Stimulated activated CD4-positive, alpha-beta T cell treated with anti-CD3 and anti-CD28 coated beads, Interleukin-4, amount 100 ng/mL, for 1 hour (primary cell): ENCODE data around the gene NXNL2.
A peak's percentile ranks its signal among the peaks of the same experiment; 100 is the strongest.

ENCODE experiments used
- DNase-seq: peaks from one replicate; pipeline ENCODE4 v3.0.0-alpha.2; 2020

Gene NXNL2

DNA sequence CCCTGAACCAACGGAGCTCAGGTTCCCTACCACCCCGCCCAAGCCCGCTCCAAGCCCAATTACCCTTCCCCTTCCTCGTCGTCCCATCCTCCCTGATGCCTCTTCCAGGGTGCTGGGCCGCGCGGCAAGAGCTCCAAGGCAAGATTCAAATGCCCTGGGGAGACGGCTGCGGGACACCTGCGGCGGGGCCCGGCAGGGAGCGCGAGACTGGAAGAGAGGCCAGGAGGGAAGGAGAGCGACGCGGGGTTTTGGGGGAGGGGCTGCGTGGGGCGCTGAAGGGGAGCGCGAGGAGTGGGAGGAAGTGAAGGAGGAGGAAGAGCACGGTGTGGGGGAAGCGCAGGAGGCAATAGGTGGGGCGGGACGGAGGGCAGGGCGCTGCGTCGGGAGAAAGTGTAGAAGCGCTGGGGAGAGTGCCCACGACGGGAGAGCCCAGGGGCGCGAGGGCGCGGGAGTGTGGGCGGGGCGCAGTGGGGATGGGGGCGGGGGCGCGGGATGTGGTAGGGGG lies 975 bp upstream of the NXNL2 start:
- DNase-seq = peak; percentile 4

DNA sequence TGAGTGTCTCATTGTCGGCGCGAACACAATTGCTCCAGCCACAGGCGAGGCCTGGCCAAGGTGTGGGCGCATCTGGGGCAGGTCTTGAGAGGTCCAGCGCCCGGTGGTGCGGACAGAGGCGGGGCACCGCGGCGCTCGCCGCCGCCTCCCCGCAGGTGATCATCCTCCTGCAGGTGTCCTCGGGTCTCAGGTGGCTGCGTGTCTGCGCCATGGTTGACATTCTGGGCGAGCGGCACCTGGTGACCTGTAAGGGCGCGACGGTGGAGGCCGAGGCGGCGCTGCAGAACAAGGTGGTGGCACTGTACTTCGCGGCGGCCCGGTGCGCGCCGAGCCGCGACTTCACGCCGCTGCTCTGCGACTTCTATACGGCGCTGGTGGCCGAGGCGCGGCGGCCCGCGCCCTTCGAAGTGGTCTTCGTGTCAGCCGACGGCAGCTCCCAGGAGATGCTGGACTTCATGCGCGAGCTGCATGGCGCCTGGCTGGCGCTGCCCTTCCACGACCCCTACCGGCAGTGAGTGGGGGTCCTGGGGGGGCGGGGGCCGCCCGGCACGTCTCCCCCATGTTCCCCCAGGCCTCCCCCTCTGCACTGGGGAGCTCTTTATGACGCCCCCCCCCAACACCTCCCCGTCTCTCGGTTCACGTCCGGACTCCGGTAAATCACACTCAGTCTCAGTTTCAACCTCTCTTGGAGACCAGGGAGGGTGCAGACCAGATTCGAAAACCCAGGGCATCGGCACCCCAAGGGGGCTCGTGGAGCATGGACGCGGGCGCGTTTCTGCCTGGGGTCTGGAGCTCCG lies 446 bp downstream of the NXNL2 start:
- peak; percentile 19 for DNase-seq

DNA sequence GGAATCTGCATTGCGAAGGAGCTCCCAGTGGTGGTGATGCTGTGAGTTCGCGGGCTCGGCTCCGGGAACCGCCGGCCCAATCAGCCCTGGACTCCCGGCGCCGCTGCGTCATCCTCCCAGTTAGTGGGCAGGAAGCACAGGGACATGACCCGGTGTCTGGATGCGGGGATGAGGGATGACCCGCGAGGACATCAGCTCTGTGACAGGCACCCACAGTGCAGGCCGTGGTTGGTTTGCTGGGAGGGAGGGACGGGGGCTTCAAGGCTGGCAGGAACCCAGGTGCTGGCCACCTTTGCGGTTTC lies 996 bp downstream of the NXNL2 start:
- peak; percentile 4 for DNase-seq

DNA sequence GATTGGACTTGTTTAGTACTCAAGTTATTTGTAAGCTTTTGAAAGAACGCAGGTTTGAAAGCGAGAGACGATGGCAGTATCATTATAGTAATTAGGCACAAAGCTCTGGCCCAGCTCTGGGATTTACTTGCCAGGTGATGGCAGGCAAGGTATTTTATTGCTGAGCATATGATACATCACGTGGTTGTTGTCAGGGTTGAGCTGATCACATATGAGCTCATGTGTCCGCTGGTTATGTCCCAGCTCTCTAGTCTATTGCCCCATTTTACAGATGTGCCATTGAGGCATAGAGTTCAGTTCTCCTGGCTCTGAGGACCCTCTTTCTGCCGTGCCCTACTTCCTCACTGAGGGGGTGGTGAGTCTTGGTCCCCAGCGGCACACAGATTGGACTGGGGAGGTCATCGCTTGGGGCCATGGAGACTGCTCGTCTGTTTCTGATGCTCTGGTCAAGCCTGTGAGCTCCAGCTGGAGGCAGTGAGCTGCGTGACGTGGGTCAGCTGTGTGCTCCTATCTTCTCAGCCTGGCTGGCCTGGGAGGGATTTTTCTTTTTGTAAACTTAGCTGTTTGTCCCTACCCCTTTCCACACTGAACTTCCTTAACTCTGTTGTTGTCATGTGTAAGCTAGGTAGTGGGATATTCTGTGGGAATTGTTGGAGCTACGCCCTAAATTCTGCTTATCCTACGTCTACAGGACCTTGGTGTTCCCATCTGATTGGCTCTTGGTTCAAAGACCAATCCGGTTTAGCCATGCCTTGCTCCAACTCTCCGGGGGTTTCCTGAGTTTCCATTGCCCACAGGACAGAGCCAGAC lies 2.2 kb downstream of the NXNL2 start:
- DNase-seq = no peak

DNA sequence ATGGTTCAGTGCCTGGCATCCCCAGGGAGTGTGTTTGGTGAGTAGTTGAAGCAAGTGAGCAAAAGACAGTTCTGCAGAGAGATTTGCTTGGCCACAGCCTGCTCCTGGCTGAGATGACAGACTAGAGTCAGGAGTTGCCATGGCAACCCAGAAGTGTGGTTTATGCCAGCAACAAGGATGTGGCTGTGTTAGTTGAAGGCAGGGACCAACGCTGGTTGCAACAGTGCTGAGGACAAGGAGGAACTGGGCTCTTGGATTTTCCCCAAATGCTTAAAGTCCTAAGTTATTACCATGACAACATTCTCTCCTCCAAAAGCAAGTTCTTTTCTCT lies 2.7 kb downstream of the NXNL2 start:
- no peak for DNase-seq

DNA sequence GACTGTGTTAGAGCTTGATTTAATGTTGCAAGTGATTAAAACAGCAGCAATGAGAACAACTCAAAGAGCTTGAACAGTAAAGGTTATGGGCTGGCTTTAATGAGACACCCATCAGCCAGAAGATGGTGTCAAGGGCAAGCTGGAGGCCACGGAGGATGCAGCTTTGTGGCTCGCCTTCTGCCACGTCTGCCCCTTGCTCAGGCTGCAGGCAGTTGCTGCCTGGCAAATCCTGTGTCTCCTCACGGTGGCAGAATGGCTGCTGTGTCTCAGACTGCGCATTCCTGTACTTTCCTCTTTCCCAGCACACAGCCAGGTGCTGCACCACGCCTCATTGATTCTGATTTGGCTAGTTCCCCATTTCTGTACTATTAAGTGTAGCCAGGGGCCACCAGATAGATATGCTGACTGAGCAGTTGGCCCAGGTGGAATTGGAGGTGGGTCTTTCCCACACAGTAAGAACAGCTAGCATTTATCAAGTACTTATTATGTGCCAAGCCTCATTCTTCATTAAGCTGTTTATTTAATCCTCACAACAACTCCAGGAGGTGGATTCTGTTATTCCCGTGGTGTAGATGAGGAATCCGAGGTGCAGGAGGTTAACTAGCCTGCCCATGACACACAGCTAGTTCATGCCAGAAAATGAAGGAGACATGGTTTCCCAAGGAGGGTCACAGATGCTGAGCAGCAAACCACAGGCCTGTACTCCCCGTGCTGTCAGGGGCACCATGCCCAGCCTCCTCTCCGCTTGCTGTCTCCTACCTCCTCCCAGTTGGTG lies 3.5 kb downstream of the NXNL2 start:
- no peak for DNase-seq

DNA sequence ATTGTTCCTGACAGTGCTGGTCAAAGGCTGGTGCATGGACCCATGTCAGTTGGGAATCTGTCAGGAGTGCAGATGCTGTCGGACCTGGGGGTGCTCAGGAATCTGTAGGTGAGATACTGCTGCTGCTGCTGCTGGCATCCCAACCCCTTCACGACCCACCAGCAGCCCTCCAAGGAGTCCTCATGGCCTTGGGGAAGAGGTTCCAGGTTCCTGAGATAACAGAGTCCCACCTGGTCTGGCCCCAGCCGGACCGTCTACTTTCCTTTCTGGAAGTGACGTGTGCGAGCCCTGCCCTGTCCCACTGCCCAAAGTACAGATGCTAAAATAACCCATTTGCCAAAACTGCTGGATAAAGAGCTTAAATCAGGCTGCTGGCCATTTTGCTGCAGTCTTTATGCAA lies 4.3 kb downstream of the NXNL2 start:
- no peak for DNase-seq

DNA sequence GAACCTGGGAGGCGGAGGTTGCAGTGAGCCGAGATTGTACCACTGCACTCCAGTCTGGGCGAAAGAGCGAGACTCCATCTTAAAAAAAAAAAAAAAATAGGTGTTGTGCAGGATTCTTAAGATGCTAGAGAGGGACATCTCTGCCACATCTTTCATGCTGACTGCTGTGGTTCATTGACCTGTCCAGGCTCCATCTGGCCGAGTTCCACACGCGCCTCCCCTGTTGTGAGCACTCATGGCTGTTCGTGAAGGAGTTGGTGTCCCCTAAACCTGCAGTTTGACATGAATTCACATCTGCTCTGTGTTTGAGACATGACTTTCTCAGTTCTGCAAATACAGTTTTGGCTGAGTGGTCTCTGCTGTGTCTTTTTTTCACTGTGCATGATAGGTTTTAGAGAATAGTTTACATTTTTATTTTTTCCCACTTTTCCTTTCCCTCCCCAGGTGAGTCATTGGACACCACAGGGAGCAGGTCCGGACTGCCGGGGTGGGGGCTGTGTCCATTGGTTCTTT lies 5.3 kb downstream of the NXNL2 start:
- no peak for DNase-seq

DNA sequence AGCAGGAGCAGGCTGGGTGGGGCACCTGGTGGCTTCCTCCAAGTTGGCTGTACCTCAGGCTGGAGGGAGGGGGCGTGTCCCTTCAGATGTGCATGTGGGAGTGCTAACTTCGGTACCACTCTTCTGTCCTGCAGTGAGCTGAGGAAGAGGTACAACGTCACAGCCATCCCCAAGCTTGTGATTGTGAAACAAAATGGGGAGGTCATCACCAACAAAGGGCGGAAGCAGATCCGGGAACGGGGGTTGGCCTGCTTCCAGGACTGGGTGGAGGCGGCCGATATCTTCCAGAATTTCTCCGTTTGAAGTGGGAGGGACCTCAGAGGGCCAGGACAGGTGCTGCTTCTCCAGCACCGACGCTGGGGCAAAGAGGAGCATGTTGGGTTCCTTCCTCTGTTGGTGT lies 9.3 kb downstream of the NXNL2 start:
- no peak for DNase-seq

DNA sequence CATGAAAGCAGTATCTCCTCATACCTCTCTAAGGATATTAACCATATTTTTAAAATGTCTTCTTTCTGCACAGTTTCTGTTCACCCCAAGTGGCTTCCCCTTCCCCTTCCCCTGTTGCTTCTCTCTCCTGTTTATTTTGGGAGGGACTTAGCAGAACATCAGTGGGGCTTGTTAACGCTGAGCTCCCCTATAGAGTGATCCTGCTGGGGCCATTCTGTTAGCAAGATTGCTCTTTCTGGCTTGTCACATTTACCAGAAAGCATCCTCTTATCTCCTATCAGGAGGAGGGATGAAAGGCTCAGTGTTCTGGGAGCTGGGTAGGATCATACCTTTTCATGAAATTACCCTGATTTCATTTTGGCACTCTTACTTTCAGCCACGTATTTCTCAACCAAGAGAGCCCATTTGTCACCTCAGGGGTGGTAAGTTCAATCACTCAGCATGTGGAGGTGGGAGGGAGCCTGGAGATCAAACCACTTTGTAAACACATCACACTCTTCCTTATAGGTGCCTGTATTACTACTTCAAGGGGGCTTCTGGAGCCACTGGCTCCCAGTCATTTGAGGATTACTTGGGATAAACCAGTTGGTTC lies 16.7 kb downstream of the NXNL2 start:
- no peak for DNase-seq

DNA sequence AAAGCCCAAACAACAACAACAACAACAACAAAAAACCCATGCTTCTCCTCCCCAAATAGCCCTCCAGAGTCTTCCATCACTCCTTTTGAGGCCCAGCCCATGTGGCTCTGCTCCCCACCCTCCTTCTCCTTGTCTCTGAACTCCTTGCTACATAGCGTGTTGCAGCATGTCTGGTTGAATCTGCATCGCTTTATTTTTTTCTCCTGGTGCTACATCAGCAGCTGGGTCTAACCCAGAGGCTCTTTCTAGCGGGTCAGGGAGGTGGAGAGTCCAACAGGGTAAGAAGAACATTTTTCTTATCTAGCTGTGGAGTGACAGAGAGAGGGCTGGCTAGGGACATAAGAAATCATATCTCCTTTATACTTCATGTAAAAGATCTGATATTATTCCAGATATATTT lies 18.4 kb downstream of the NXNL2 start:
- no peak for DNase-seq

DNA sequence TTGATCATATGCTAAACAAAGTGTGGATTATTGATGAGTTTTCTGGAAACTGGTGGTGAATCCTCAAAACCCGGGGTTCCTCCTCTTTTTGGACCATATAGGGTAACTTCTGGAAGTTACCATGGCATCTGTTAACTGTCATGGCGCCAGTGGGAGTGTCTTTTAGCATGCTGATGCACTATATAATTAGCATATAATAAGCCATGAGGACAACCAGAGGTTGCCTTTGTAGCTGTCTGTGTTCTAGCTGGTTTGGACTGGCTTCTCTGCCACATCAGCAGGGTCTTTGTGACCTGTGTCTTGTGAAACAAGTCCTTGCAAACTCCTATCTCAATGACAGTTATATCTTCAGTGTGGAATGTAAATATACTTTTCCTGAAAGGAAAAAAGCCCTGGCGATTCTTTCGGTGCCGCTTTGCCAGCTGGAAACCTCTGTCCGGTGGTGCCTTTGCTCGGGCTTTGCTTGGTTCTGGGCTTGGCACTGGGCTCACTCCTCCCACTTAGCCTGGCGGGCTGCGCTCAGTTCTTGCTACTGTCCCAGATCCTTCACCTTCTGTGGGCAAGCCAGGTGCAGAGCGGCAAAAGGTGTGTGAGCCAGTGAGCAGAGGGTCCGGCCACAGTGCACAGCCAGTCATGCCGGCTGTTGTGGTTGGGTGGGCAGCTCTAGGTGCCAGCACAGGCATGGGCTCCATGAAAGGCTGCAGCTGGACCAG lies 20.4 kb downstream of the NXNL2 start:
- DNase-seq = no peak

DNA sequence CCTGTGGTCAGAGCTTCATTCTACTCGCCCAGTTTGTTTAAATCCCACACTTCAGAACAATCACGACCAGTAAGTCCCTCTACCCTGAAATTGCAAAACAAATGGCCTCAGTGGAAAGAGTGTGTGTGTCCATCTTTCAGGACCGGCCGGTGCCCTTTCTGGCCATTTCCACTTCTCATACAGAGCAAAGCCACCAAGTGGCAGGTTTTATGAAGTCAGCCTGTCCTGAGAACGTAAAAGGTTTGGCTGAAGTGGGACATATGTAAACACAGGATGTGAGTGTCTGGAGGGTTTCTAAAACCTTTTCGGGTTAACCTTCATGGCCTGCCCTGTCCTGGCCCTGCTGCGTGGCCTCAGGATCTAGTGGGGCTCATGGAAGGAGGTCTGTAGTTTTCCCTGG lies 24.7 kb downstream of the NXNL2 start:
- no peak for DNase-seq

DNA sequence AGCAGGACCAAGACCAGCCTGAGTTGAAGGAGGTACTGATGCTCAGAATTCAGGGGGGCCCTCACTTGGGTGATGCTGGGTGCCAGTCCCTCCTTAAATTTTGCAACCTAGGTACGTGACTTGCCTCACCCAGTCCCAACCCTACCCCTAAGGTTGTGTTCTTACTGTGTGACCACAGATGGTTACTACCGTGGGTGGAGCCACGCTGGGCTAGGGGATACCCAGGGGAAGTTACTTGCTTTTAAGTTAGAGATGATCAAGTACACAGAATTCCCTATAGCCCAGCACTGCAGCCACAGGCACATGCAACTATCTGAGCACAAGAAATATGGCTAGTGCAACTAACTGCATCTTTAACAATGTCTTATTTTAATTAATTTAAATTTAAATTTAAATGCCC lies 32.9 kb downstream of the NXNL2 start:
- DNase-seq = no peak

DNA sequence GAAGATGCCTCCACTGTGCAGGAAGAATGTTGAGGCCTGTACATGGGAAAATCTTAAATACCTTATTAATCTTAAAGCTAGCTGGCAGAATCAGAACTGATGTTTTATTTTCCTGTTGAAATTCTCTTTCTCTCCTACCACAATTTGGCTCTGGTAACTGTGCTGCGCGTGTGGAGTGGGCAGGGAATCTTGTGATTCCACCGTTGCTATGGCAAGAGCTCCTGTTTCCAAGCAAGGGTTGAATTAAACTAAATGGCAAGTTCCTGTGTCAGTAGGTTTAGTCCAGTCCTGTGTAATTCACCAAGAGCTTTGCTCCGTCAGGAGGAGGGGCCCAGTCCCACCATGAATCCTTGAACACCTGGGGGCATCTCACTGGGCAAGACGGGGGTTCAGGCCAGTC lies 36.4 kb downstream of the NXNL2 start:
- DNase-seq = no peak

DNA sequence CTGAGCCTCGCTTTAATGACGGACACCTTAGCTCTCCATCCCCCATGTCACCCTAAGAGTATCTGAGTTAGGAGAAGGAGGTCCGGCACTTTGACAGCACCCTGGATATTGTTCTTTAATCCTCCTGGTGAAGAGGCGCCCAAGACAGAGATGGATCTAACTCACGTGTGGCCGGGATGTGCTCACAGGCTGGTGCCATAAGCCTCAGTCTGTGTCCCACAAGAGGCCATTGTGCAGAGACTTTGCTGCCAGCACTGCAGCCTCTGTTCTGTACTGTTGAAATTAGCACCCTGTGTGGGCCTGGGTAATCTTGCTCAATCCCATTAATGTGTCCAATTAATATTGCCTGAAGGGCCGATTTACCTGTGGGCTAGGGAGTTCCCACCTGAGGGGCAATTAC lies 37.7 kb downstream of the NXNL2 start:
- no peak for DNase-seq

DNA sequence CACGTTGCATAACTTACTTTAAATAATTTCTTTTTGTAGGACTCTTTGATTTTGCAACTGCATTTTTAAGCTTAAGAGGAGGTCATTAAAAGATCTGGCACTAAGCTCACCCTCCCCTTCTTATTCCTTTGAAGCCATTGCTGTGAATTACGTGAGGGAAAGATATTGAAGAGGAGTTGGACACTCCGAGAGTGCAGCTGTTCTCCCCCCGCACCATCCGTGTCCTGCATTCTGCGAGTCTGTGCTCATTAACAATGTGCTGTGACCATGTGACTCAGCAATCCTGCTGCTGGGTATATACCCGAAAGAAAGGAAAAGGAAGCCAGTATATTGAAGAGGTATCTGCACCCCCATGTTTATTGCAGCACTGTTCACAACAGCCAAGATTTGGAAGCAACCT lies 40.0 kb downstream of the NXNL2 start:
- DNase-seq = no peak

DNA sequence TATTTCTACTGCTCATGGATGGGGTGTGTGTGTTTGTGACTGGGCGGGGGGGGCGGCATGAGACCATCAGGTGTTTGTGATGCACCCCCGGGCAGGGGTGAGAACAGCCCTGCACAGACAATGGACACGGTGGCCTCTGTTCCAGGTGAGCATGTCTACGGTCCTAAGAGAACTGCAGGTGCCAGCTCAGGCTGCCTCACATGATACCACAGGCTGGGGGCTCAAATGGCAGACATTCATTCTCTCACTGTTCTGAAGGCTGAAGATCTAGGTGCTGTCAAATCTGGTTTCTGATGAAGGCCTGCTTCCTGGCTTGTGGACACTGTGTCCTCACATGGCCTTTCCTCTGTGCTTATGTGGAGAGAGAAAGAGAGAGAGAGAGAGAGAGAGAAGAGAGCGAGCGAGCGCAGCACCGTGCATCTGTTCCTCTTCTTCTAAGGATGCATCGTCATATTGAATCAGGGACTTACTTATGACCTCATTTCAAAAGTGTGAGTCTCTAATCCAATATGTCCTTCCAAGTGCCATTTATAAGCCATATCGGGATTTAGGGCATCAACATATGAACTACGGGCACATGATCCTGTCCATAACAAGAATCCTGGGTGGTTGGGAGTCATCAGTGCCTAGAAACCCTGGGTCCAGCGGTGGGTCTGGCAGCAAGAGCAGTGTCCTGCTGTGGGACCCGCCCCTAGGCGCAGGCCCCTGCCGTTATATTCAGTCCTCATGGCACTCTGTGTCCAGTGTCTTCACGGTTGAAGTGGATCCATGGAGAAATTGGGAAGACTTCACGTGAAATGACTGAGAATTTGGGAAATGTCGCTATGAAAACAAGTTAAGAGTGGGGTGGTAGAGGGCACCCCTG lies 42.5 kb downstream of the NXNL2 start:
- no peak for DNase-seq

DNA sequence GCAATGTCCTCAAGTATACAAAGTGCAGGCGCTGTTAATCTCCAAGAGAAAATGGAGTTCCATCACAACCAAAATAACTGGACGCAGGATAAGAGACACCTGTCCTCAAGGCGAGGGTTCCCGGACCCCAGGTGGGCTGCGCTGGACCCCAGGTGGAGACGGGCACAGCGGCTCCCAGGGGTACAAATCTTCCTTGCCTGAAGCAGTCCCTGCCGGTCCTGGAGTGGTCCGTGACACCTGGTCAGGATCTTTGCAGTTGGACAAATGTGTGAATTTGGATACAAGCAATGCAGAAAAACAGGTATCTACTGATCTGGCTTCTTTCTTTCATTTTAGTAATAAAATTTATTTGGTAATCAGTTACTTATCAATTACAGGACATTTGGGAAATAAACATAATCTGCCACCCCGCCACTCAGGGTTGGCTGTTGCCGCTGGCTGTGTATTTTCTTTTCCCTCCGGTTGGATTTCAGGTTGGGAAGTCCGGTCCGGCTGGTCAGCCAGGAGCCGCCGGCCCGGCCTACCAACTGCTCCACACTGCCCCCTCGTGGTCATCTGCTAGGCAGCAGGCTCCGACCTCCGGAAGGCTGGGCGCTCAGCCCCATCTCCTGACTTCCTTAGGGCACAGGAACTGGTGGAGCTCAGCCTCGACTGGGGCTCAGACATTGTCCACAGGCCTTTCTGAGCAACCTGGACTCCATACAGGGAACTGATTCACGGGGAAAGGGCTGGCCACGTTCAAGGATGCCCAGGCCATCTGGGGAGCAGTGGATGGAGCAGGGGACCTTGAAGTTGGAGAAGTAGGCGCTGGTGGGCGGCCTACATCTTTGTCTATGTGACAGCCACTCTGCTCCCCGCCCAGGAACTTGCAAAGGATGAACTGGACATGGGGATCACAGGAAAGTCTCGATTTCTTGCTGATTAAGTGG lies 43.4 kb downstream of the NXNL2 start:
- peak; percentile 68 for DNase-seq

DNA sequence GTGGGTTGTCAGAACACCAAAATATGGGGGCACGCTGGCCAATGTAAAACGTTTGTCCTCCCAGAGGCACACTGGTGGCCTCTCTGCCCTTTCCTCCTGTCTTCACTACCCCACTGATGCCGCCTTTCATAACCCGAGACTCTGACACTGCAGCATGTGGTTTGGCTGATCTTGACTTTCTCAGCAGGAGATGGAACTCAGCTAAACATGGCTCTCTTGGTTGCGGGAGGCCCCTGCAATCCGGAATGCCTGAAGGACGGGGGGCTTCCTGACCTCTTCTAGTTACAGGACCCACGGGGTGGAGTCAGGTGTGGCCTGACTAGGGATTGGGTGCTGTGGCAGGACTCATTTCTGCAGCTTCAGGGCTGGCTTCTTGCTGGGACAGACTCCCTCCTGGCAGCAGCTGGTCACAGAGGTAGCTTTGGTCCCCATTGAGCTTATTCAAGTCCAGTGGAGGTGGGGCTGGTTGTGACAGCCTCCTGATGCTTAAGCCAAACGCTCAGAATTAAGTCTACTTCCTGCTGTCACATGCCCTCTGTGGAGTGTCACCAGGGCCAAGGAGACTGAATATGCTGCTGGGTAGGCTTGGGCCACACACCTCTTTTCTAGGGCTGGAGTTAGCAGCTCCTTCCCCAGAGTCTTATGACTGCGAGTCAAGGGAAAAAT lies 44.2 kb downstream of the NXNL2 start:
- DNase-seq = no peak
